Measurements from ENCODE around the gene C4B. TPM values are rescaled to one million over a fixed set of nuclear protein-coding genes. Genes with fewer than 3 reads are reported as not detected.
"Not testable (repeated sequence)": the region's sequence is repeated elsewhere in the genome, so short reads cannot be mapped to it uniquely, and the experiment has no call there.

The C4B gene
- total RNA-seq, 2 experiments from 2014 or later, result 3.0 to 4.0 TPM

DNA sequence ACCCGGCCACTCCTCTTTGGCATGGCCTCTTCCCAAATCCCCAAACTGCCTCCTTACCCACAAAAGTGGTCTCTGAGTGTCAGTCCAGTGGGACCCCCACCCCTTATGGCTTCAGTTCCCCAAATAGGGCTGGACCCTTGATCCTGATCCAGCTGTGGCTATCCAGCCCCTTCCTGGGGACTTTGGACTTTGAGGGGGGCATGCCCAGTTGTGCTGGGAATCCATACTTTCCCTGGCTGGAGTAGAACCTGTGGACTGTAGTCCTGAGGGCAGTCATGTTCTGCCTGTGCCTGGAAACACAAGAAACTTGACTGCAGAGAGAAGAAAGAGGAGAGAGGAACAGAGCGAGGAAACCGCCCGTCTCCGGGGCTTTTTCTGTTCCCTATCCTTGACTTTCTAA, 22.5 kb downstream of the C4B start:
- H3K36me3 ChIP-seq (ENCODE audit: insufficient read depth, low read length); ATAC-seq (ENCODE audit: poor library complexity); H3K27me3 ChIP-seq (ENCODE audit: control insufficient read depth in 1 of 2, insufficient read depth in 2 of 2, low read length in 2 of 2); H3K4me3 ChIP-seq (ENCODE audit: low read length); H3K27ac Mint-ChIP-seq; CTCF ChIA-PET; DNase-seq; H3K27me3 Mint-ChIP-seq; H3K4me3 Mint-ChIP-seq; H3K36me3 Mint-ChIP-seq (ENCODE audit: low read depth); H3K9me3 ChIP-seq (ENCODE audit: control insufficient read depth in 1 of 2, insufficient read depth in 1 of 2, low read length in 2 of 2); H3K9me3 Mint-ChIP-seq; intact Hi-C loops (cut with DNase I, micrococcal nuclease); POLR2A ChIA-PET; H3K27ac ChIP-seq (ENCODE audit: low read depth in 1 of 2, low read length in 2 of 2); H3K4me1 Mint-ChIP-seq (ENCODE audit: low read depth): not testable (repeated sequence)
- peaks cover 10% of the 10 kb centered on the region for H3K4me1 ChIP-seq (ENCODE audit: insufficient read depth, low read length)

DNA sequence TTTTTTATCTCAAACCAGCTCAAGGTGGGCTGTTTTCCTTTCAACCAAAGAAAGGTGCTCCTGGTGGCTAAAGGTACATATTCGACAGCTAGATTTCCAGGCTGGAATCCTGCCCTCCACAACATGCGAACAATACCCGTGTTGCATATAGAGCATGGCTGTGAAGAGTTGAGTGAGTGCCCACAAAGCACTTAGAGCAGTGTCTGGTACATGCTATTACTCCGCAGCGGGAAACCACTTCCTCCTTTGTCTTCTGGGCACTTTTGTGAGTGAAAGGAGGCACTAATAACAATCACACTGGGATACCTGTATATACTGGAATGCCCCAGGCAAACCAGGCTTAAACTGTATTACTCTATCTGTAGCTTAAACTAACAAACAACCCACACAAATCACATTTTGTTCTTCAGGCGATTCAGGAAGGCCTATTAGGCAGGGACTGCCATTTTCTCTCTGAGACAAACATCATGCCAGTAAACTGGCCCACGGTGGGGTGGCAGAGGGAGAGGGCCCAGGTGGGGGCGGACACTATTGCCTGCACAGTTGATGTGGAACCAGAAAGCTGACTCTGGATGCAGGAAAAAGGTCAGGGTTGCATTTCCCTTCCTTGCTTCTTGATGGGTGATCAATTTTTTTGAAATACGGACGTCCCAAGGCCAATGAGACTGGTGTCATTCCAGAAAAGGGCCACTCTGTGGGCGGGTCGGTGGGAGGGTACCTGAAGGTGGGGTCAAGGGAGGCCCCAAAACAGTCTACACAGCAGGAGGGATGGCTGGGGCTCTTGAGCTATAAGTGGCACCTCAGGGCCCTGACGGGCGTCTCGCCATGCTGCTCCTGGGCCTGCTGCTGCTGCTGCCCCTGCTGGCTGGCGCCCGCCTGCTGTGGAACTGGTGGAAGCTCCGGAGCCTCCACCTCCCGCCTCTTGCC, 23.3 kb downstream of the C4B start, which contains the start of gene CYP21A2:
CYP21A2 (plus strand) TSS at position 818 of the 927 bp plus-strand sequence; CDS start at position 826, 8 bp downstream.
- H3K9me3 Mint-ChIP-seq; H3K36me3 Mint-ChIP-seq (ENCODE audit: low read depth); H3K4me1 Mint-ChIP-seq (ENCODE audit: low read depth); H3K36me3 ChIP-seq (ENCODE audit: insufficient read depth, low read length); H3K4me3 Mint-ChIP-seq; CTCF ChIA-PET; H3K4me3 ChIP-seq (ENCODE audit: low read length); DNase-seq; H3K9me3 ChIP-seq (ENCODE audit: control insufficient read depth in 1 of 2, insufficient read depth in 1 of 2, low read length in 2 of 2); H3K27ac ChIP-seq (ENCODE audit: low read depth in 1 of 2, low read length in 2 of 2); H3K27me3 ChIP-seq (ENCODE audit: control insufficient read depth in 1 of 2, insufficient read depth in 2 of 2, low read length in 2 of 2); POLR2A ChIA-PET; intact Hi-C loops (cut with DNase I, micrococcal nuclease); H3K27me3 Mint-ChIP-seq: not testable (repeated sequence)
- peak; percentile 91 for ATAC-seq (ENCODE audit: poor library complexity)
- H3K4me1 ChIP-seq (ENCODE audit: insufficient read depth, low read length), result peaks cover 10% of the 10 kb centered on the region
- peak within 1 kb of the TSS; percentile 69 for H3K27ac Mint-ChIP-seq

GRCh38 chr6:32038878-32039277, 24.3 kb downstream of the C4B start:
- intact Hi-C loops (cut with DNase I, micrococcal nuclease); H3K36me3 ChIP-seq (ENCODE audit: insufficient read depth, low read length); H3K27me3 Mint-ChIP-seq; CTCF ChIA-PET; H3K9me3 ChIP-seq (ENCODE audit: control insufficient read depth in 1 of 2, insufficient read depth in 1 of 2, low read length in 2 of 2); ATAC-seq (ENCODE audit: poor library complexity); H3K4me1 Mint-ChIP-seq (ENCODE audit: low read depth); H3K27me3 ChIP-seq (ENCODE audit: control insufficient read depth in 1 of 2, insufficient read depth in 2 of 2, low read length in 2 of 2); H3K36me3 Mint-ChIP-seq (ENCODE audit: low read depth); H3K27ac ChIP-seq (ENCODE audit: low read depth in 1 of 2, low read length in 2 of 2); H3K9me3 Mint-ChIP-seq; H3K27ac Mint-ChIP-seq; POLR2A ChIA-PET; H3K4me3 Mint-ChIP-seq; DNase-seq; H3K4me3 ChIP-seq (ENCODE audit: low read length): not testable (repeated sequence)
- H3K4me1 ChIP-seq (ENCODE audit: insufficient read depth, low read length), result peaks cover 10% of the 10 kb centered on the region

DNA sequence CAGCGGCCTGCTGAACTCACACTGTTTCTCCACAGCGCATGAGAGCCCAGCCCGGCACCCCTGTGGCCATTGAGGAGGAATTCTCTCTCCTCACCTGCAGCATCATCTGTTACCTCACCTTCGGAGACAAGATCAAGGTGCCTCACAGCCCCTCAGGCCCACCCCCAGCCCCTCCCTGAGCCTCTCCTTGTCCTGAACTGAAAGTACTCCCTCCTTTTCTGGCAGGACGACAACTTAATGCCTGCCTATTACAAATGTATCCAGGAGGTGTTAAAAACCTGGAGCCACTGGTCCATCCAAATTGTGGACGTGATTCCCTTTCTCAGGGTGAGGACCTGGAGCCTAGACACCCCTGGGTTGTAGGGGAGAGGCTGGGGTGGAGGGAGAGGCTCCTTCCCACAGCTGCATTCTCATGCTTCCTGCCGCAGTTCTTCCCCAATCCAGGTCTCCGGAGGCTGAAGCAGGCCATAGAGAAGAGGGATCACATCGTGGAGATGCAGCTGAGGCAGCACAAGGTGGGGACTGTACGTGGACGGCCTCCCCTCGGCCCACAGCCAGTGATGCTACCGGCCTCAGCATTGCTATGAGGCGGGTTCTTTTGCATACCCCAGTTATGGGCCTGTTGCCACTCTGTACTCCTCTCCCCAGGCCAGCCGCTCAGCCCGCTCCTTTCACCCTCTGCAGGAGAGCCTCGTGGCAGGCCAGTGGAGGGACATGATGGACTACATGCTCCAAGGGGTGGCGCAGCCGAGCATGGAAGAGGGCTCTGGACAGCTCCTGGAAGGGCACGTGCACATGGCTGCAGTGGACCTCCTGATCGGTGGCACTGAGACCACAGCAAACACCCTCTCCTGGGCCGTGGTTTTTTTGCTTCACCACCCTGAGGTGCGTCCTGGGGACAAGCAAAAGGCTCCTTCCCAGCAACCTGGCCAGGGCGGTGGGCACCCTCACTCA, 25.0 kb downstream of the C4B start:
- intact Hi-C loops (cut with DNase I, micrococcal nuclease), result loop anchor here in 1 of 2 experiments (10.0 kb wide), 1 partner anchor 115 kb away; the partner anchor contains the start of genes PPT2 and PRRT1
- H3K27me3 Mint-ChIP-seq; H3K27me3 ChIP-seq (ENCODE audit: control insufficient read depth in 1 of 2, insufficient read depth in 2 of 2, low read length in 2 of 2); CTCF ChIA-PET; H3K27ac Mint-ChIP-seq; H3K9me3 Mint-ChIP-seq; H3K9me3 ChIP-seq (ENCODE audit: control insufficient read depth in 1 of 2, insufficient read depth in 1 of 2, low read length in 2 of 2); DNase-seq; H3K4me1 Mint-ChIP-seq (ENCODE audit: low read depth); ATAC-seq (ENCODE audit: poor library complexity); H3K4me3 ChIP-seq (ENCODE audit: low read length); H3K4me3 Mint-ChIP-seq; H3K36me3 Mint-ChIP-seq (ENCODE audit: low read depth); POLR2A ChIA-PET; H3K36me3 ChIP-seq (ENCODE audit: insufficient read depth, low read length); H3K27ac ChIP-seq (ENCODE audit: low read depth in 1 of 2, low read length in 2 of 2): not testable (repeated sequence)
- peaks cover 10% of the 10 kb centered on the region for H3K4me1 ChIP-seq (ENCODE audit: insufficient read depth, low read length)

- ATAC-seq (ENCODE audit: poor library complexity); H3K4me1 Mint-ChIP-seq (ENCODE audit: low read depth); H3K4me3 ChIP-seq (ENCODE audit: low read length); CTCF ChIA-PET; H3K27me3 Mint-ChIP-seq; H3K9me3 Mint-ChIP-seq; H3K9me3 ChIP-seq (ENCODE audit: control insufficient read depth in 1 of 2, insufficient read depth in 1 of 2, low read length in 2 of 2); H3K36me3 ChIP-seq (ENCODE audit: insufficient read depth, low read length); H3K27me3 ChIP-seq (ENCODE audit: control insufficient read depth in 1 of 2, insufficient read depth in 2 of 2, low read length in 2 of 2); H3K4me3 Mint-ChIP-seq; POLR2A ChIA-PET; DNase-seq; H3K36me3 Mint-ChIP-seq (ENCODE audit: low read depth); H3K27ac Mint-ChIP-seq; H3K27ac ChIP-seq (ENCODE audit: low read depth in 1 of 2, low read length in 2 of 2): not testable (repeated sequence)
- H3K4me1 ChIP-seq (ENCODE audit: insufficient read depth, low read length), result peaks cover 10% of the 10 kb centered on the region
- intact Hi-C loops (cut with DNase I, micrococcal nuclease), result loop anchor here in 1 of 2 experiments (10.0 kb wide), 1 partner anchor 114 kb away; the partner anchor contains the start of genes PPT2 and PRRT1
Observed at GRCh38 chr6:32040299-32041049, 25.9 kb downstream of the C4B start.

DNA sequence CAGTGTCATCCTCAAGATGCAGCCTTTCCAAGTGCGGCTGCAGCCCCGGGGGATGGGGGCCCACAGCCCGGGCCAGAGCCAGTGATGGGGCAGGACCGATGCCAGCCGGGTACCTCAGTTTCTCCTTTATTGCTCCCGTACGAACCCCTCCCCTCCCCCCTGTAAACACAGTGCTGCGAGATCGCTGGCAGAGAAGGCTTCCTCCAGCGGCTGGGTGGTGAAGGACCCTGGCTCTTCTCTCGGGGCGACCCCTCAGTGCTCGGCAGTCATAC, 26.4 kb downstream of the C4B start:
- H3K36me3 ChIP-seq (ENCODE audit: insufficient read depth, low read length); H3K27ac ChIP-seq (ENCODE audit: low read depth in 1 of 2, low read length in 2 of 2); H3K27me3 Mint-ChIP-seq; H3K36me3 Mint-ChIP-seq (ENCODE audit: low read depth); ATAC-seq (ENCODE audit: poor library complexity); CTCF ChIA-PET; H3K9me3 ChIP-seq (ENCODE audit: control insufficient read depth in 1 of 2, insufficient read depth in 1 of 2, low read length in 2 of 2); H3K4me3 ChIP-seq (ENCODE audit: low read length); H3K9me3 Mint-ChIP-seq; H3K4me3 Mint-ChIP-seq; H3K4me1 Mint-ChIP-seq (ENCODE audit: low read depth); DNase-seq; POLR2A ChIA-PET; H3K27ac Mint-ChIP-seq; H3K27me3 ChIP-seq (ENCODE audit: control insufficient read depth in 1 of 2, insufficient read depth in 2 of 2, low read length in 2 of 2): not testable (repeated sequence)
- H3K4me1 ChIP-seq (ENCODE audit: insufficient read depth, low read length), result peaks cover 10% of the 10 kb centered on the region
- intact Hi-C loops (cut with DNase I, micrococcal nuclease), result loop anchor here in 1 of 2 experiments (10.0 kb wide), 1 partner anchor 114 kb away; the partner anchor contains the start of genes PPT2 and PRRT1
